KMS-11 (cell line): ENCODE results near the gene SMARCAL1.

Source experiments
- H2AFZ ChIP-seq: fragments of 200-600 bp; sonication (generic); 2 replicates; pipeline ENCODE4 v1.6.1; 2016; ENCODE audit warnings: antibody characterized with exemption, mixed run types, low read depth
- H3K27ac ChIP-seq: fragments of 200-600 bp; sonication (generic); 2 replicates; pipeline ENCODE4 v1.6.1; 2016; ENCODE audit warnings: mild to moderate bottlenecking, mixed run types
- H3K27me3 ChIP-seq: fragments of 200-600 bp; sonication (generic); 2 replicates; pipeline ENCODE4 v1.6.1; 2017; ENCODE audit warnings: mild to moderate bottlenecking, low read depth, mixed run types, moderate library complexity; ENCODE audit not compliant: insufficient read depth
- H3K36me3 ChIP-seq: fragments of 200-600 bp; sonication (generic); 2 replicates; pipeline ENCODE4 v1.6.1; 2017; ENCODE audit warnings: mild to moderate bottlenecking, mixed run types; ENCODE audit not compliant: insufficient read depth
- H3K4me1 ChIP-seq: fragments of 200-600 bp; sonication (generic); 2 replicates; pipeline ENCODE4 v1.6.1; 2016; ENCODE audit warnings: mild to moderate bottlenecking, low read depth, mixed run types; ENCODE audit not compliant: poor library complexity, severe bottlenecking
- H3K4me2 ChIP-seq: fragments of 200-600 bp; sonication (generic); 2 replicates; pipeline ENCODE4 v1.7.0; 2016; ENCODE audit warnings: mild to moderate bottlenecking, mixed run types
- H3K4me3 ChIP-seq: fragments of 200-600 bp; sonication (generic); IDR thresholded peaks from 2 replicates; pipeline ENCODE4 v1.6.1; 2017; ENCODE audit warnings: low read depth, low read length, mixed read lengths; ENCODE audit not compliant: insufficient read depth
- H3K79me2 ChIP-seq: fragments of 200-600 bp; sonication (generic); 2 replicates; pipeline ENCODE4 v1.6.1; 2016; ENCODE audit warnings: low read depth, mixed run types; ENCODE audit not compliant: insufficient read depth
- H3K9ac ChIP-seq: fragments of 200-600 bp; sonication (generic); 2 replicates; pipeline ENCODE4 v1.6.1; 2016; ENCODE audit warnings: mild to moderate bottlenecking, mixed run types
- H4K20me1 ChIP-seq: fragments of 200-600 bp; sonication (generic); 2 replicates; pipeline ENCODE4 v1.6.1; 2016; ENCODE audit warnings: mild to moderate bottlenecking, mixed run types; ENCODE audit not compliant: insufficient read depth
- CTCF ChIP-seq: fragments of 200-600 bp; sonication (generic); conservative IDR thresholded peaks from 2 replicates; pipeline ENCODE4 v1.6.1; 2017; ENCODE audit warnings: low read depth, mild to moderate bottlenecking, antibody characterized with exemption, low read length, moderate library complexity, mixed read lengths

The SMARCAL1 gene

GRCh38 chr2:216414772-216415319 is 2.6 kb downstream of the SMARCAL1 start:
- Histone ChIP-seq H3K36me3 (no peaks in the 10 kb centered on the region), H3K4me1 (peaks cover 6% of the 10 kb centered on the region), H3K27me3 (no peaks in the 10 kb centered on the region), H4K20me1 (no peaks in the 10 kb centered on the region), H3K4me3 (no peak overlapping the region), H3K9ac (no peak overlapping the region), H3K4me2 (no peak overlapping the region), H3K79me2 (peaks cover 6% of the 10 kb centered on the region; the same call in 1 of the 2 replicates), H2AFZ (no peak overlapping the region), H3K27ac (no peak overlapping the region)
- TF ChIP-seq CTCF = no peak

GRCh38 chr2:216415541-216415940 is 3.3 kb downstream of the SMARCAL1 start:
- Histone ChIP-seq H3K36me3 (no peaks in the 10 kb centered on the region), H3K4me2 (no peak overlapping the region), H3K4me3 (no peak overlapping the region), H3K27me3 (no peaks in the 10 kb centered on the region), H2AFZ (no peak overlapping the region), H3K27ac (no peak overlapping the region), H3K79me2 (peaks cover 6% of the 10 kb centered on the region; the same call in 1 of the 2 replicates), H3K9ac (no peak overlapping the region), H4K20me1 (no peaks in the 10 kb centered on the region), H3K4me1 (peaks cover 6% of the 10 kb centered on the region)
- TF ChIP-seq CTCF = no peak

GRCh38 chr2:216416571-216417307 is 4.5 kb downstream of the SMARCAL1 start:
- H3K9ac ChIP-seq = no peak overlapping the region
- no peak overlapping the region for H3K27ac ChIP-seq
- H3K79me2 ChIP-seq = peaks cover 6% of the 10 kb centered on the region; the same call in 1 of the 2 replicates
- no peak overlapping the region for H3K4me2 ChIP-seq
- H3K4me3 ChIP-seq = no peak overlapping the region
- no peak for TF ChIP-seq CTCF
- no peaks in the 10 kb centered on the region for H3K36me3 ChIP-seq
- no peak overlapping the region for H2AFZ ChIP-seq
- H4K20me1 ChIP-seq = no peaks in the 10 kb centered on the region
- peaks cover 6% of the 10 kb centered on the region for H3K4me1 ChIP-seq
- no peaks in the 10 kb centered on the region for H3K27me3 ChIP-seq

DNA sequence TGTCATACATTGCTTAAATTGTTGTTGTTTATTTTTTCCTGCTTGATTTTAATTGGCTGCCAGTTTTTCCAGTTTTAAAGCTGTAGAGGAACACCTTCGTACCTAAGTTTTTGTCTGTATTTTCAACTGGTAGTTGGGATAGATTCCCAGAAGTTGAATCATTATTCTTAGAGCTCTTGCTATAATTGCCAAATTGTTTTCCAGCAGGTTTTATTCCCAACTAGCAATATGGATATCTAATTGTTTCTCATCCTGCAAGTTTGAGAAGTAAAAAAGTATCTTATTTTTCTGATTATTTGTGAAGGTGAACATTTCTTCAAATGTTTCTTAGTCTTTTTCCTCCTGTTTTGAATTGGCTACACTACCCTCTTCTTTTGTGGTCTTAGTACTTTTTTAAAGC is 6.7 kb downstream of the SMARCAL1 start:
- Histone ChIP-seq H3K79me2 (no peaks in the 10 kb centered on the region), H3K27ac (no peak overlapping the region), H4K20me1 (no peaks in the 10 kb centered on the region), H3K4me3 (no peak overlapping the region), H3K4me1 (no peaks in the 10 kb centered on the region), H3K9ac (no peak overlapping the region), H3K27me3 (no peaks in the 10 kb centered on the region), H3K36me3 (0 out of 2 replicates have a peak, but pooled peaks cover 4% of the 10 kb centered on the region), H2AFZ (no peak overlapping the region), H3K4me2 (no peak overlapping the region)
- no peak for TF ChIP-seq CTCF
